HG03575 (cell line): ENCODE data around the gene NOBOX.
"Not testable (repeated sequence)": the region's sequence is repeated elsewhere in the genome, so short reads cannot be mapped to it uniquely, and the experiment has no call there.

Experiments
- ATAC-seq: cut with Tn5 transposase; IDR thresholded peaks from one replicate; pipeline ENCODE4 v1.9.1; 2021; ENCODE audit not compliant: unreplicated experiment, insufficient number of reproducible peaks, low FRiP score; ENCODE audit errors: extremely low read depth

The NOBOX gene

GRCh38 chr7:144403649-144404061 is at the start of gene NOBOX:
NOBOX (minus strand) TSS chr7:144403693.
- no peak for ATAC-seq

DNA sequence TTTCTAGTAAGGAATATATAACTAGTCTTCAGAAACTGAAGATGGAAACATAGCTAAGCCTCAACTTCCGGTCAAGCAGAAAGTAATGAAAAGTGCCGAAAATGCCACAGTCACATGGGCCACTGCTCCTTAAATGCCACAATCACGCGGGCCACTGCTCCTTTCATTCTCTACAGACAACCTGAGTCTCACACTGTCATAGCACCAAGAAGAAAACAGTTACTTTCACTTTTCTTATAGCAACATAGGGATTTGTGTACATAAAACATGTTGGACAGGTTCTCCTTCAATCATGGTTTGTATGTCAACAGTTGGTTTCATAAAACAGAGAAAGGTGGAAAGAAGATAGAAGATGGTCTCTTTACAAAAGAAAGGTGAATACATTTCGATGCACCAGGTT is 48.6 kb upstream of the NOBOX start:
- ATAC-seq = no peak

DNA sequence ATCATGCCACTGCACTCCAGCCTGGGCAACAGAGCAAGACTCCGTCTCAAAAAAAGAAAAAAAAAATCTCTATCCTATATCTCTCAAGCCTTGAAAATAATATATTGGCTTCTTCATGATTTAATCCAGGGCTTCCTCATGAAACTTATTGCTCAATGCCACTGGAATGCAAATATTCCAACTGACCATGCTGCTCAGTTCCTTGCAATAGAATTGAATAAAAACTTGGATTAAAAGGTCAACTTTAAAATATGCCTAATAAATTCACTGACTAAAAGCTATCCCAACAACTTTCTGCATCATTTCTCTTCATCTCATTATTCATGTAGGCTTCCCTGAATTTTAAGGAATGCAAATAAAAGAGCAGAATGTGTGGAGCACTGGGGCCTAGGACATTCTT is 42.1 kb upstream of the NOBOX start:
- no peak for ATAC-seq

GRCh38 chr7:144439717-144440205 is 36.3 kb upstream of the NOBOX start:
- no peak for ATAC-seq

- ATAC-seq = no peak
Observed at GRCh38 chr7:144438759-144439158, 35.3 kb upstream of the NOBOX start.

DNA sequence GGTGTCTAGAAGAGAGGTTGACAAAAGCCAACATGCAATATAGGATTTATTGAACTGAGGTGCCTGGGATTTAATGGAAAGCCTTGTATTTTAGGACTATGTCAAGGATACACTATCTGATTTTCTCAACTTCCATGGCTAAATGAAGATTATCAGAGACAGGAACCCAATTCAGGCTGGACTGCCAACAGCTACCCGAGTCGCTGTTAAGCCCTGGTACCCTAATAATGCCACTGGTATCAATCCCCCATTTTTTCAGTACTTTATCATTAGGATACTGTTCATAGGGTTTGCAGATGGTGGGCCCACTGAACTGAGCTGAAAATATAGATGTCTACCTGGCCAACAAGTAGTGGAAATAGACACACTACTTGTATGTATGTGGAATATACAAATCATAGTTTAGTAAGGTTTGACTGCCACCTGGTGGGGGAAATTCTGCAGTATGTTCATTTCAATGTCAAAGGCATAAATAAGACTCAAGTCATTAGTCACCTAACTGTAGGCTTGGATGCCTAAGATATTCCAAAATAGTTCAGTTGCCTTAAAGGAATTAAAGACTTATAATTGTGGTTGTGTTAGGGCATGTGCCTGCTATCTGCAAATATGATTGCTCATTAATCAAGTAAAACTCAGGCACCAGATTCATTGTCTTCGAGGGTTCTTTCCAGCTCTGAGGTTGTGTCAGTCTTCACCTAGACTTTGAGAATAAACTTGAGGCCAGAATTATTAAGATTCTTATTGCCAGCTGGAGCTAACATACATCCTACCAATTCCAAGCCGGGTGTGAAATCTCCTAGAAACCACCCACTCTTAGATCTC is 34.1 kb upstream of the NOBOX start:
- no peak for ATAC-seq

GRCh38 chr7:144436500-144436899 is 33.0 kb upstream of the NOBOX start:
- ATAC-seq = no peak

DNA sequence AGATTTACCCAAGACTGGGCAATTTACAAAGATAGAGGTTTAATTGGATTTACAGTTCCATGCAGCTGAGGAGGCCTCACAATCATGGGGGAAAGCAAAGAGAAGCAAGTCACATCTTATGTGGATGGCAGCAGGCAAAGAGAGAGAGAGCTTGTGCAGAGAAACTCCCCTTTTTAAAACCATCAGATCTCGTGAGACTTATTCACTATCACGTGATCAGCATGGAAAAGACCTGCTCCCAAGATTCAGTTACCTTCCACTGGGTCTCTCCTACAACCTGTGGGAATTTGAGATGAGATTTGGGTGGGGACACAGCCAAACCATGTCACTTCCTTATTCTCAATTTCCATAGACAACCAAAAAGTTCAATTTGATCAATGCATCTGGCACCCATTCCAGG is 24.9 kb upstream of the NOBOX start:
- ATAC-seq = no peak

- ATAC-seq = not testable (repeated sequence)
Observed at GRCh38 chr7:144427539-144427938, 24.0 kb upstream of the NOBOX start.

- ATAC-seq = not testable (repeated sequence)
Observed at GRCh38 chr7:144418931-144419330, 15.4 kb upstream of the NOBOX start.

DNA sequence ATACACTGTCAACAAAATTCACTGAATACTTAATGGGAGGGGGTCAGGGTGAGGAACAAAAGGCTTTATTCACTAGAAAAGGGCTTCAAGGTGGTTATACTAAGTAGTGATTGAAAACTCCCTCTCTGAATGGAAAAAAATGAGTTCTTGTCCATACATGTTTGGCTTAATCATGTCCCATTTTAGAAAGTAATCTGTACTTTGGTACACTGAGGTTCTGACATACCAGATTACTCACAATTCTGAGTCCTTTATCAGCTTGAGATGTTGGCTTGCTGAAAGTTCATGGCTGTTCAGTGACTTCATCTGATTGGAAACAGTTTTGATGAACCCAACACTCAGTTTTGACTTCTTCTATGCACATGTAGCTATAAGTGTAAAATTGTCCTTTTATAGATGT is 12.8 kb upstream of the NOBOX start:
- ATAC-seq = no peak

- ATAC-seq = no peak
Observed at GRCh38 chr7:144415858-144416257, 12.4 kb upstream of the NOBOX start.

- no peak for ATAC-seq
Observed at GRCh38 chr7:144414815-144415214, 11.3 kb upstream of the NOBOX start.

DNA sequence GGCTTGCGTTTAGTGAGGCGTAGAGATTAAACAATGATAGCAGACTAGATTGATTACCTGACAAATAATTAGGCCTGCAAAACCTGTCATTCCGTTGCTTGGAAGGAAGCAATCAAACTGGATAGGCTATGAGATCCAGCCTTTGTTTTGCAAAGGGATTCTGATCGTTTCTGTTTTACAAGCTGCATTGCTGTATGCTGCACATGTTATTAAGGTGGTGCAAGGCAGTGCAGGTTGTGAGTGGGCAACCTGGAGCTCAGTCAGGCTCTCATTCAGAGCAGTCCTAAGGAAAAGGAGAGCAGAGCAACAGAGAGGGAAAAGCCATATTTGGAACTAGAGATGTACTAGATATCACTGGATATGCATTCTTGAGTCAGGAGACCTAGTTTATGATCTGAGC is 6.9 kb upstream of the NOBOX start:
- no peak for ATAC-seq

DNA sequence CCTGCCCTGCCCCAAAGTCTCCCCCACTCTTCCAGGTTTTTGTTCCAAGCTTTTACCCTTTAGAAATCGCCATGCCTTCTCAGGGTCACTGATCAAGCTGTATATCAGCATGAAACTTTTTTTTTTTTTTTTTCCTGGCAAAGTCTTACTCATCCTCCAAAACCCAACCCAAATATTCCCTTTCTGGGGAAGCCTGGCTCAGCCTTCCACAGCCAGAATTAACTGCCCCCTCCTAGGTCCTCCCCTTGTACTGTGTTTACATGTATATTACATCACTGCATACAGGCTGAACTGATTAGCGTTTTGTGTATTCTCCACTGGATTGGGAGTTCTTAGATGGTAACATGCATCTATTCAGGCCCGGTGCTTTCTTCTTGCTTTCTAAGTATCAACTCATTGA is 4.6 kb upstream of the NOBOX start:
- no peak for ATAC-seq

GRCh38 chr7:144407266-144407931 is 3.9 kb upstream of the NOBOX start:
- no peak for ATAC-seq

DNA sequence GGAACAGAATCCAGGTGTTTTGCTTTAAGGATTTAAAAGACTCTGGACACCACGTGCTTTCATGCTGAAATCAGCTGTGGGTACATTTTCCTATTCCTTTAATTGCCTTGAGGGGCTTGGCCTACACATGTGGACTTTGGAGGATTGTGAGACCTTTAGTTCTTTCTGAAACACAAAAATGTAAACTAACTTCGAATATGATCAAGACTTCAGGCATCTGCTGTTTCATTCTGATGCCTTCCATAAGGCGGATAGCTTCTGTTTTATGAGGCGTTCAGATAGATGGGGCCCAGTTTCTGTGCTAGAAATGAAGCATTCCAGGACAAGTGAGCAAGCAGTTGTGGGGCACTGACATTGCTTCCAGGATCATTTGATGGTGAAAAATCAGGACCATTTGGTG is 1.5 kb upstream of the NOBOX start:
- ATAC-seq = no peak

DNA sequence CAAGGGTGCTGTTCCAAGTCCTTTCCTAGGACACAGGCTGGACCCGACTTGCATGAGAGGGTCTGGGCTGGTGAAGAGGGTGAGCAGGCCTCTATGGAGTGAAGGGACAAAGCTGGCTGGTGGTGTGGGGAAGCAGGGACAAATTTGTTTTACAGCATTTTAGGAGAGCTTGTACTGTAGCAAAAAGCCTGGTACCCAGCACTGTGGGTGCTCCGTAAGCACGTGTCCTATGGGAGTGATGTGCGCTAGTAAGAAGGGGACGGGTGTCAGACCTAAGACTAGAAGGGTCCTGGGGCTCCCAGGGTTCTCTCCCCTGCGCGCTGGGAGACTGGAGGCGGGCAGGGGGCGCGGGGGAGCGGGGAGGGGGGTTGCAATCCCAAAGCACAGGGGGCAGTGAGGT is 391 bp downstream of the NOBOX start:
- ATAC-seq = no peak

DNA sequence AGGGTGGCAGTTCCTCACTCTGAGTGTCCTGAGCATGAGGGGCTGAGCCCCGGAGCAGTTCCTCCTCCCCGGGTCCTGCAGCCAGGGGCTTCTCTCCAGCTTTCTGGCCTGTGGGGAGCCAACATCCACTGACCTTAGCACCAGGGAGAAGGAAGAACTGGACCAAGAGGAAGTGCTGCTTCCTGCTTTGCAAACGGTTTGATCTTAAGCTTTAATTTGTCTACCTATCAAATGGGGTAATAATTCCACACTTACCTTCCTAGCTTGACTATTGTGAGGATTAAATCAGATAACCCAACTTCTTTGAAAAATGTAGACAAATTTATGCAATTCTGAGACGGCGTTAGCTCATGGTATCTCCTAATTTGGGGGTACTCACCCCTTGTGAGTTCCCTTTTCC is 2.0 kb downstream of the NOBOX start:
- ATAC-seq = no peak

GRCh38 chr7:144399946-144400345 is 3.5 kb downstream of the NOBOX start:
- ATAC-seq = no peak
